PC-3 (cell line): Measurements from ENCODE around the gene PLEKHH3. TPM values are rescaled to one million over a fixed set of nuclear protein-coding genes. Genes with fewer than 3 reads are reported as not detected.

Experiments used
- ATAC-seq: fragments of 200-7000 bp; cut with Tn5 transposase; 2 replicates; pipeline ENCODE4 v1.9.1; 2020; ENCODE audit warnings: mild to moderate bottlenecking, moderate library complexity
- BruUV-seq: library from RNA; stranded (reverse); fragments of 400-500 nt; replicated peaks from 2 replicates; lab custom pipeline; 2021; lab: Mats Ljungman, UMichigan
- CTCF ChIA-PET: fragments of 300-600 bp; sonication (Branson Sonifier 250); formaldehyde crosslinking; loops from one replicate; lab custom pipeline; 2022; ENCODE audit warnings: antibody characterized with exemption; lab: Charles Lee
- POLR2A ChIA-PET: fragments of 300-600 bp; sonication (Branson Sonifier 250); formaldehyde crosslinking; loops from one replicate; lab custom pipeline; 2022; ENCODE audit warnings: antibody characterized with exemption; ENCODE audit not compliant: unreplicated experiment; lab: Charles Lee
- DNase-seq: peaks from one replicate; pipeline ENCODE4 v3.0.0-alpha.2; 2015
- H2AFZ ChIP-seq: fragments of 300-600 bp; sonication (generic); 2 replicates; pipeline ENCODE4 v1.6.0; 2016; ENCODE audit warnings: antibody characterized with exemption, low read length
- H3F3A ChIP-seq: fragments of 300-600 bp; sonication (generic); one replicate; pipeline ENCODE4 v1.6.0; 2017; ENCODE audit warnings: antibody characterized with exemption, low read length, control low read depth, mild to moderate bottlenecking; ENCODE audit not compliant: unreplicated experiment
- H3K27ac ChIP-seq: fragments of 300-600 bp; sonication (generic); 2 replicates; pipeline ENCODE4 v1.5.1; 2016; ENCODE audit warnings: mild to moderate bottlenecking, low read length
- H3K27me3 ChIP-seq: fragments of 300-600 bp; sonication (generic); 2 replicates; pipeline ENCODE4 v1.6.1; 2016; ENCODE audit warnings: low read length, mixed read lengths
- H3K36me3 ChIP-seq: fragments of 300-600 bp; sonication (generic); 2 replicates; pipeline ENCODE4 v1.6.1; 2016; ENCODE audit warnings: low read depth, mixed run types, low read length, mixed read lengths
- H3K4me1 ChIP-seq: fragments of 300-600 bp; sonication (generic); 2 replicates; pipeline ENCODE4 v1.5.1; 2016; ENCODE audit warnings: low read length; ENCODE audit not compliant: insufficient read depth
- H3K4me2 ChIP-seq: fragments of 300-600 bp; sonication (generic); 2 replicates; pipeline ENCODE4 v1.6.0; 2016; ENCODE audit warnings: low read length
- H3K4me3 ChIP-seq: fragments of 300-600 bp; sonication (generic); 2 replicates; pipeline ENCODE4 v1.5.1; 2016; ENCODE audit warnings: mild to moderate bottlenecking, low read length, mixed read lengths
- H3K79me2 ChIP-seq: fragments of 300-600 bp; sonication (generic); 2 replicates; pipeline ENCODE4 v1.6.1; 2017; ENCODE audit warnings: low read length, mixed read lengths
- H3K9ac ChIP-seq: fragments of 300-600 bp; sonication (generic); 2 replicates; pipeline ENCODE4 v1.6.0; 2016; ENCODE audit warnings: mild to moderate bottlenecking, low read length
- H3K9me2 ChIP-seq: fragments of 300-600 bp; sonication (generic); replicated peaks from 2 replicates; pipeline ENCODE4 v1.6.1; 2016; ENCODE audit warnings: mixed run types, low read length, mixed read lengths
- H3K9me3 ChIP-seq: fragments of 300-600 bp; sonication (generic); 2 replicates; pipeline ENCODE4 v1.6.1; 2016; ENCODE audit warnings: low read length, mixed read lengths
- H4K20me1 ChIP-seq: fragments of 300-600 bp; sonication (generic); 2 replicates; pipeline ENCODE4 v1.6.1; 2016; ENCODE audit warnings: low read length, mixed read lengths
- EZH2 ChIP-seq: fragments of 300-600 bp; sonication (generic); IDR thresholded peaks from one replicate; pipeline ENCODE4 v1.6.1; 2017; ENCODE audit warnings: antibody characterized with exemption, mild to moderate bottlenecking, low read length; ENCODE audit not compliant: unreplicated experiment
- EZH2phosphoT487 ChIP-seq: fragments of 300-600 bp; sonication (generic); IDR thresholded peaks from 2 replicates; pipeline ENCODE4 v1.6.1; 2018; ENCODE audit warnings: mild to moderate bottlenecking, antibody characterized with exemption, low read length, borderline replicate concordance
- intact Hi-C: fragments of 100-400 bp; cut with micrococcal nuclease; formaldehyde crosslinking; loops from 2 replicates; pipeline ENCODE4 v1.9.0; 2023
- total RNA-seq: library from RNA; depleted of rRNA; stranded (reverse); fragments of >200 nt; gene quantifications from 2 replicates; pipeline ENCODE4 v1.2.3, GENCODE V29; 2014
- TF ChIP-seq, protein P1 (sequence below): fragments of 300-600 bp; sonication (generic); conservative IDR thresholded peaks from 2 replicates; pipeline ENCODE4 v1.5.1; 2017; ENCODE audit warnings: antibody characterized with exemption, low read depth, mild to moderate bottlenecking, low read length

The PLEKHH3 gene
- total RNA-seq, 1 experiment from 2014 or later = 20.1 TPM

- POLR2A ChIA-PET = interaction anchor here (0.6 kb wide), 1 partner anchor 27 kb away, joined by 15 read pairs; no protein-coding TSS in a partner anchor
- H3K9me3 ChIP-seq = no peaks in the 10 kb centered on the region
- no TSS peak for BruUV-seq
- no peaks in the 10 kb centered on the region for H3F3A ChIP-seq
- H3K27ac ChIP-seq = no peak overlapping the region
- intact Hi-C loops = no loop called here
- H4K20me1 ChIP-seq = no peaks in the 10 kb centered on the region
- H3K4me2 ChIP-seq = no peak overlapping the region
- no peaks in the 10 kb centered on the region for H3K9me2 ChIP-seq
- CTCF ChIA-PET = no interaction called here
- H3K4me1 ChIP-seq = no peaks in the 10 kb centered on the region
- no peak overlapping the region for H2AFZ ChIP-seq
- TF ChIP-seq, protein P1, sequence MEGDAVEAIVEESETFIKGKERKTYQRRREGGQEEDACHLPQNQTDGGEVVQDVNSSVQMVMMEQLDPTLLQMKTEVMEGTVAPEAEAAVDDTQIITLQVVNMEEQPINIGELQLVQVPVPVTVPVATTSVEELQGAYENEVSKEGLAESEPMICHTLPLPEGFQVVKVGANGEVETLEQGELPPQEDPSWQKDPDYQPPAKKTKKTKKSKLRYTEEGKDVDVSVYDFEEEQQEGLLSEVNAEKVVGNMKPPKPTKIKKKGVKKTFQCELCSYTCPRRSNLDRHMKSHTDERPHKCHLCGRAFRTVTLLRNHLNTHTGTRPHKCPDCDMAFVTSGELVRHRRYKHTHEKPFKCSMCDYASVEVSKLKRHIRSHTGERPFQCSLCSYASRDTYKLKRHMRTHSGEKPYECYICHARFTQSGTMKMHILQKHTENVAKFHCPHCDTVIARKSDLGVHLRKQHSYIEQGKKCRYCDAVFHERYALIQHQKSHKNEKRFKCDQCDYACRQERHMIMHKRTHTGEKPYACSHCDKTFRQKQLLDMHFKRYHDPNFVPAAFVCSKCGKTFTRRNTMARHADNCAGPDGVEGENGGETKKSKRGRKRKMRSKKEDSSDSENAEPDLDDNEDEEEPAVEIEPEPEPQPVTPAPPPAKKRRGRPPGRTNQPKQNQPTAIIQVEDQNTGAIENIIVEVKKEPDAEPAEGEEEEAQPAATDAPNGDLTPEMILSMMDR = no peak
- TF ChIP-seq EZH2 (no peak), EZH2phosphoT487 (no peak)
- H3K27me3 ChIP-seq = no peaks in the 10 kb centered on the region
- ATAC-seq (no peak), DNase-seq (no peak)
- H3K9ac ChIP-seq = no peak overlapping the region
- H3K36me3 ChIP-seq = no peaks in the 10 kb centered on the region; the same call in 1 of the 2 replicates
- no peaks in the 10 kb centered on the region for H3K79me2 ChIP-seq
- H3K4me3 ChIP-seq = no peak overlapping the region
Measured at GRCh38 chr17:42706732-42707131, 29.9 kb upstream of the PLEKHH3 start.

DNA sequence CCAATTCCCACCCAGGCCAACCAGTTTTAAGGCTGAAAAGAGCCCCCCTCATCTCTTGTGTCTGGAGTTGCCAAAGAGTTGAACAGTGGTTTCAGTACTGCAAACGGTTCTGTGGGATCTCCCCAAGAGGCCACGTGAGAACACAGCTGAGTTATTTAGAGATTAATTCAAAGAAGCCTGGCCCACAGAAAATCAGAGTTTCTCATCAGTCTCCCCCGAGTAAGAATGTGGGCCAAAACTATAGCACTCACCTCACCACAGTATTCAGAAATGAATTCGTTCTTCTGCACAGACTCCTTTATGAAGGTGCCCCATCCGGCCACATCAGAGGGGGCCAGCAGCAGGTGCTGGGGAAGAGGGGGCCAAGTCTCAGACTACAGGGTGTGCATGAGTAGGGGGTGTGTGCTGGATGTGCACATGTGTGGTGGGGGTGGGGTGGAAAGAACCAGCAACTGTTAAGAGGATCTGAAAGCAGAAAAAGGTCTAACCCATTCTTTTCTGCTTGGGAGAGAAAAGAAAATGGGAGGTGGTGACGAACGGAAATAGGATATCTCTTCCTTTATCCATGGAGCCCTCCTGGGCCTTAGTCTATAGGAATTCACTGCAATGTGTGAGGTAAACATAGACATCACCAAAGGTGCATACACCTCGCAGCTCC lies 28.2 kb upstream of the PLEKHH3 start:
- DNase-seq = no peak
- intact Hi-C loops = no loop called here
- Histone ChIP-seq H3F3A (no peaks in the 10 kb centered on the region), H3K27me3 (no peaks in the 10 kb centered on the region), H3K36me3 (no peaks in the 10 kb centered on the region; the same call in 1 of the 2 replicates), H4K20me1 (no peaks in the 10 kb centered on the region), H3K9ac (no peak overlapping the region), H3K9me2 (no peaks in the 10 kb centered on the region), H3K4me2 (no peak overlapping the region), H3K79me2 (no peaks in the 10 kb centered on the region), H3K9me3 (no peaks in the 10 kb centered on the region), H3K4me3 (no peak overlapping the region), H3K27ac (no peak overlapping the region), H2AFZ (no peak overlapping the region), H3K4me1 (no peaks in the 10 kb centered on the region)
- CTCF ChIA-PET = no interaction called here
- no peak for TF ChIP-seq EZH2phosphoT487
- TF ChIP-seq, protein P1 = no peak
- no peak for TF ChIP-seq EZH2
- BruUV-seq = no TSS peak
- ATAC-seq = no peak
- POLR2A ChIA-PET = no interaction called here

GRCh38 chr17:42704490-42704836 lies 27.7 kb upstream of the PLEKHH3 start:
- H3K9me3 ChIP-seq = no peaks in the 10 kb centered on the region
- H3K4me3 ChIP-seq = no peak overlapping the region
- no peak overlapping the region for H3K27ac ChIP-seq
- ATAC-seq = no peak
- no peak for DNase-seq
- no TSS peak for BruUV-seq
- H4K20me1 ChIP-seq = no peaks in the 10 kb centered on the region
- intact Hi-C loops = no loop called here
- no peak overlapping the region for H2AFZ ChIP-seq
- no peak overlapping the region for H3K9ac ChIP-seq
- H3K9me2 ChIP-seq = no peaks in the 10 kb centered on the region
- H3K79me2 ChIP-seq = no peaks in the 10 kb centered on the region
- H3K4me1 ChIP-seq = no peaks in the 10 kb centered on the region
- TF ChIP-seq EZH2phosphoT487 = no peak
- CTCF ChIA-PET = no interaction called here
- no peak overlapping the region for H3K4me2 ChIP-seq
- POLR2A ChIA-PET = no interaction called here
- no peaks in the 10 kb centered on the region for H3K27me3 ChIP-seq
- no peaks in the 10 kb centered on the region for H3F3A ChIP-seq
- no peaks in the 10 kb centered on the region; the same call in 1 of the 2 replicates for H3K36me3 ChIP-seq
